Activated T-helper 1 cell treated with anti-CD3 and anti-CD28 coated beads, Interleukin-12 subunit alpha, Interleukin-12 subunit beta, Interleukin-2, Interleukin-4 antibody, amounts not matched to agents 30 ng/mL and 10 ng/mL and 1 ng/mL, durations not matched to agents 14 hours and 24 hours and 36 hours (primary cell): Measurements from ENCODE around the gene KLB. TPM values are rescaled to one million over a fixed set of nuclear protein-coding genes. Genes with fewer than 3 reads are reported as not detected.
"Not testable (repeated sequence)": the region's sequence is repeated elsewhere in the genome, so short reads cannot be mapped to it uniquely, and the experiment has no call there.

ENCODE experiments used
- DNase-seq: peaks from one replicate; pipeline ENCODE4 v3.0.0; 2021; ENCODE audit warnings: low spot score
- H3K27ac Mint-ChIP-seq: one replicate; pipeline ENCODE4 v1.8.0; 2021; ENCODE audit warnings: mild to moderate bottlenecking, mixed read lengths
- H3K27me3 Mint-ChIP-seq: one replicate; pipeline ENCODE4 v1.8.0; 2022; ENCODE audit warnings: mild to moderate bottlenecking, moderate library complexity, mixed read lengths; ENCODE audit not compliant: insufficient read depth
- H3K36me3 Mint-ChIP-seq: one replicate; pipeline ENCODE4 v1.8.0; 2021; ENCODE audit warnings: low read depth, mixed read lengths
- H3K4me1 Mint-ChIP-seq: one replicate; pipeline ENCODE4 v1.8.0; 2021; ENCODE audit warnings: low read depth, mixed read lengths
- H3K4me3 Mint-ChIP-seq: one replicate; pipeline ENCODE4 v1.8.0; 2021; ENCODE audit warnings: mild to moderate bottlenecking, moderate library complexity, mixed read lengths
- H3K9me3 Mint-ChIP-seq: one replicate; pipeline ENCODE4 v1.8.0; 2021; ENCODE audit warnings: mixed read lengths
- intact Hi-C: fragments of 100-400 bp; cut with micrococcal nuclease; formaldehyde crosslinking; loops from one replicate; pipeline ENCODE4 v1.15.1; 2024
- total RNA-seq: library from RNA; stranded (reverse); gene quantifications from 2 replicates; pipeline ENCODE4 v1.2.3, GENCODE V29; 2022

KLB gene
- not detected in 2 replicates for total RNA-seq

- intact Hi-C loops: no loop called here
Observed at GRCh38 chr4:39406763-39407583, at the start of gene KLB. Gene KLB, plus strand, starts transcription at chr4:39406930. Its CDS starts 20 bp downstream, at chr4:39406950.

GRCh38 chr4:39357002-39357401, 49.7 kb upstream of the KLB start:
- Mint-ChIP-seq H3K27ac (peak overlapping the region; percentile 73), H3K4me1 (peaks cover 53% of the 10 kb centered on the region), H3K9me3 (no peaks in the 10 kb centered on the region), H3K4me3 (peak overlapping the region; percentile 22), H3K36me3 (peaks cover 22% of the 10 kb centered on the region), H3K27me3 (no peaks in the 10 kb centered on the region)
- intact Hi-C loops: loop anchor here (2.0 to 10.0 kb wide), 4 partner anchors 278 to 1042 kb away; partner anchors contain the start of gene SMIM14
- no peak for DNase-seq

More at GRCh38 chr4:39406763-39407583, at the start of gene KLB:
- H3K27ac Mint-ChIP-seq: no peak within 1 kb of the TSS
- no peaks in the 10 kb centered on the region for H3K4me1 Mint-ChIP-seq
- H3K4me3 Mint-ChIP-seq: no peak within 1 kb of the TSS
- H3K27me3 Mint-ChIP-seq: peaks cover 8% of the 10 kb centered on the region
- DNase-seq: no peak
- H3K9me3 Mint-ChIP-seq: no peaks in the 10 kb centered on the region
- H3K36me3 Mint-ChIP-seq: no peaks in the 10 kb centered on the region

- H3K4me1 Mint-ChIP-seq: peaks cover 45% of the 10 kb centered on the region
- not testable (repeated sequence) for H3K27ac Mint-ChIP-seq, H3K27me3 Mint-ChIP-seq, H3K9me3 Mint-ChIP-seq, DNase-seq, H3K4me3 Mint-ChIP-seq
- H3K36me3 Mint-ChIP-seq: peaks cover 26% of the 10 kb centered on the region
- intact Hi-C loops: loop anchor here (10.0 kb wide), 1 partner anchor 614 kb away; the partner anchor contains the start of gene PDS5A
Observed at GRCh38 chr4:39360611-39361010, 46.1 kb upstream of the KLB start.

GRCh38 chr4:39362827-39363226, 43.9 kb upstream of the KLB start:
- peak overlapping the region; percentile 35 for H3K27ac Mint-ChIP-seq
- peaks cover 26% of the 10 kb centered on the region for H3K36me3 Mint-ChIP-seq
- peaks cover 35% of the 10 kb centered on the region for H3K4me1 Mint-ChIP-seq
- H3K4me3 Mint-ChIP-seq: peak overlapping the region; percentile 24
- no peaks in the 10 kb centered on the region for H3K9me3 Mint-ChIP-seq
- intact Hi-C loops: loop anchor here (10.0 kb wide), 1 partner anchor 612 kb away; the partner anchor contains the start of gene PDS5A
- DNase-seq: no peak
- no peaks in the 10 kb centered on the region for H3K27me3 Mint-ChIP-seq

GRCh38 chr4:39363773-39364393, 42.8 kb upstream of the KLB start:
- peak overlapping the region; percentile 83 for H3K27ac Mint-ChIP-seq
- intact Hi-C loops: loop anchor here (1.0 to 10.0 kb wide), 2 partner anchors 11 to 611 kb away; partner anchors contain the start of gene PDS5A
- peaks cover 25% of the 10 kb centered on the region for H3K36me3 Mint-ChIP-seq
- peaks cover 31% of the 10 kb centered on the region for H3K4me1 Mint-ChIP-seq
- H3K9me3 Mint-ChIP-seq: peaks cover 4% of the 10 kb centered on the region
- no peaks in the 10 kb centered on the region for H3K27me3 Mint-ChIP-seq
- peak overlapping the region; percentile 74 for H3K4me3 Mint-ChIP-seq
- no peak for DNase-seq

GRCh38 chr4:39365360-39365759, 41.4 kb upstream of the KLB start:
- Mint-ChIP-seq H3K4me1 (peaks cover 26% of the 10 kb centered on the region), H3K27ac (peak overlapping the region; percentile 94)
- intact Hi-C loops: loop anchor here (1.0 to 10.0 kb wide), 3 partner anchors 90 to 609 kb away; partner anchors contain the start of genes PDS5A and UGDH

GRCh38 chr4:39365830-39366771, 40.6 kb upstream of the KLB start, which contains the start of gene RFC1:
Gene RFC1, minus strand, starts transcription at chr4:39366362. Its CDS starts 121 bp downstream, at chr4:39366241.
- intact Hi-C loops: loop anchor here (1.0 to 10.0 kb wide), 5 partner anchors 89 to 609 kb away; partner anchors contain the start of genes PDS5A, RPL9, UGDH and WDR19
- peak within 1 kb of the TSS; percentile 94 for H3K27ac Mint-ChIP-seq
- peak within 1 kb of the TSS; percentile 95 for H3K4me3 Mint-ChIP-seq
- H3K9me3 Mint-ChIP-seq: peaks cover 12% of the 10 kb centered on the region
- H3K36me3 Mint-ChIP-seq: peaks cover 22% of the 10 kb centered on the region
- no peaks in the 10 kb centered on the region for H3K27me3 Mint-ChIP-seq
- DNase-seq: peak; percentile 89
- H3K4me1 Mint-ChIP-seq: peaks cover 26% of the 10 kb centered on the region

More at GRCh38 chr4:39365360-39365759, 41.4 kb upstream of the KLB start:
- peaks cover 7% of the 10 kb centered on the region for H3K9me3 Mint-ChIP-seq
- peak overlapping the region; percentile 95 for H3K4me3 Mint-ChIP-seq
- H3K27me3 Mint-ChIP-seq: no peaks in the 10 kb centered on the region
- DNase-seq: no peak
- peaks cover 21% of the 10 kb centered on the region for H3K36me3 Mint-ChIP-seq

- intact Hi-C loops: loop anchor here (5.0 to 10.0 kb wide), 2 partner anchors 160 to 608 kb away; partner anchors contain the start of genes PDS5A and UGDH
- Mint-ChIP-seq H3K4me3 (peak overlapping the region; percentile 95), H3K36me3 (peaks cover 17% of the 10 kb centered on the region), H3K27me3 (no peaks in the 10 kb centered on the region), H3K27ac (peak overlapping the region; percentile 71), H3K4me1 (peaks cover 25% of the 10 kb centered on the region), H3K9me3 (peaks cover 17% of the 10 kb centered on the region)
- DNase-seq: no peak
Observed at GRCh38 chr4:39367166-39367565, 39.6 kb upstream of the KLB start.

- intact Hi-C loops: loop anchor here (5.0 to 10.0 kb wide), 2 partner anchors 158 to 606 kb away; partner anchors contain the start of genes PDS5A and UGDH
- Mint-ChIP-seq H3K36me3 (peaks cover 10% of the 10 kb centered on the region), H3K4me3 (no peak overlapping the region), H3K27ac (no peak overlapping the region), H3K9me3 (peaks cover 24% of the 10 kb centered on the region), H3K4me1 (peaks cover 10% of the 10 kb centered on the region), H3K27me3 (no peaks in the 10 kb centered on the region)
- DNase-seq: no peak
Observed at GRCh38 chr4:39369301-39369700, 37.4 kb upstream of the KLB start.

GRCh38 chr4:39371209-39371608, 35.5 kb upstream of the KLB start:
- H3K4me3 Mint-ChIP-seq, H3K27me3 Mint-ChIP-seq, intact Hi-C loops, H3K36me3 Mint-ChIP-seq, DNase-seq, H3K27ac Mint-ChIP-seq, H3K4me1 Mint-ChIP-seq: not testable (repeated sequence)
- H3K9me3 Mint-ChIP-seq: peaks cover 24% of the 10 kb centered on the region

GRCh38 chr4:39375478-39375877, 31.3 kb upstream of the KLB start:
- peaks cover 26% of the 10 kb centered on the region for H3K27me3 Mint-ChIP-seq
- H3K27ac Mint-ChIP-seq: no peak overlapping the region
- H3K36me3 Mint-ChIP-seq: peaks cover 1% of the 10 kb centered on the region
- no peaks in the 10 kb centered on the region for H3K4me1 Mint-ChIP-seq
- DNase-seq: no peak
- H3K4me3 Mint-ChIP-seq: no peak overlapping the region
- H3K9me3 Mint-ChIP-seq: peaks cover 32% of the 10 kb centered on the region
- intact Hi-C loops: no loop called here

- no peak for DNase-seq
- H3K27ac Mint-ChIP-seq: no peak overlapping the region
- intact Hi-C loops: no loop called here
- H3K27me3 Mint-ChIP-seq: peaks cover 30% of the 10 kb centered on the region
- no peaks in the 10 kb centered on the region for H3K4me1 Mint-ChIP-seq
- H3K4me3 Mint-ChIP-seq: no peak overlapping the region
- peaks cover 17% of the 10 kb centered on the region for H3K9me3 Mint-ChIP-seq
- H3K36me3 Mint-ChIP-seq: no peaks in the 10 kb centered on the region
Observed at GRCh38 chr4:39383690-39384089, 23.0 kb upstream of the KLB start.
